Measurements from ENCODE around the gene GAST. TPM values are rescaled to one million over a fixed set of nuclear protein-coding genes. Genes with fewer than 3 reads are reported as not detected.

The GAST gene
- total and polyA plus RNA-seq, 2 experiments from 2014 or later = not detected

GRCh38 chr17:41724476-41725050, 12.4 kb downstream of the GAST start:
- no peak overlapping the region for H3K27ac ChIP-seq (ENCODE audit: low read depth)
- H3K79me2 ChIP-seq (replicated peaks; ENCODE audit: insufficient read depth) = no peaks in the 10 kb centered on the region
- H4K20me1 ChIP-seq (replicated peaks; ENCODE audit: insufficient read depth) = no peaks in the 10 kb centered on the region
- H3K27me3 Mint-ChIP-seq (ENCODE audit: insufficient read depth, low read depth, poor library complexity) = peaks cover 19% of the 10 kb centered on the region
- no peaks in the 10 kb centered on the region for H3F3A ChIP-seq (replicated peaks; ENCODE audit: low read depth)
- H2AFZ ChIP-seq = no peak overlapping the region
- H3K36me3 Mint-ChIP-seq (ENCODE audit: low read depth) = no peaks in the 10 kb centered on the region; the same call in 2 of the 3 replicates
- H3K4me2 ChIP-seq = no peak overlapping the region
- peaks cover 13% of the 10 kb centered on the region for H3K4me1 Mint-ChIP-seq
- DNase-seq (ENCODE audit: low spot score) = no peak
- H3K4me3 ChIP-seq = no peak overlapping the region
- no peak; the same call in 2 of the 3 replicates for ATAC-seq
- H3K9me3 Mint-ChIP-seq = peaks cover 3% of the 10 kb centered on the region; the same call in 1 of the 3 replicates
- H3K9me2 ChIP-seq (ENCODE audit: insufficient read depth) = no peaks in the 10 kb centered on the region
- no peaks in the 10 kb centered on the region for H3K27me3 ChIP-seq (ENCODE audit: insufficient read depth)
- H3K4me1 ChIP-seq (ENCODE audit: insufficient read depth) = no peaks in the 10 kb centered on the region
- TF ChIP-seq STAT1 (IDR thresholded peaks at IDR 0.05; ENCODE audit: unreplicated experiment) (no peak), JUNB (IDR thresholded peaks at IDR 0.05; ENCODE audit: unreplicated experiment) (no peak), ETS1 (IDR thresholded peaks at IDR 0.05) (no peak), ZNF331 (CRISPR knock-in tag; IDR thresholded peaks at IDR 0.05; ENCODE audit: low read depth) (no peak), NANOG (IDR thresholded peaks at IDR 0.05; ENCODE audit: borderline replicate concordance) (no peak), REST (IDR thresholded peaks at IDR 0.05; ENCODE audit: unreplicated experiment) (no peak), CREB1 (CRISPR knock-in tag; IDR thresholded peaks at IDR 0.05; ENCODE audit: low read depth) (no peak), CTCF (conservative IDR thresholded peaks at IDR 0.05; ENCODE audit: low read depth in 2 of 2) (no peak), ZNF114 (CRISPR knock-in tag; IDR thresholded peaks at IDR 0.05) (no peak)
- H3K27ac Mint-ChIP-seq = no peak overlapping the region
- H3K36me3 ChIP-seq (ENCODE audit: insufficient read depth) = no peaks in the 10 kb centered on the region
- no peak overlapping the region; the same call in 2 of the 3 replicates for H3K4me3 Mint-ChIP-seq

Measured in GM23338 (cell line).